ENCODE results near the gene PLD5.

The PLD5 gene

GRCh38 chr1:242449661-242450060 is 74.8 kb downstream of the PLD5 start:
- TF ChIP-seq FOXM1 (IDR thresholded peaks at IDR 0.05; ENCODE audit: borderline replicate concordance, low read depth) (no peak), TEAD4 (IDR thresholded peaks at IDR 0.05) (no peak), TAF1 (IDR thresholded peaks at IDR 0.05; ENCODE audit: low read depth) (no peak), EGR1 (IDR thresholded peaks at IDR 0.05) (no peak), NFIC (IDR thresholded peaks at IDR 0.05) (no peak), EP300 (IDR thresholded peaks at IDR 0.05; ENCODE audit: borderline replicate concordance) (no peak), REST (IDR thresholded peaks at IDR 0.05; ENCODE audit: low read depth) (no peak), RAD21 (IDR thresholded peaks at IDR 0.05; ENCODE audit: low read depth) (no peak), ZBTB7A (IDR thresholded peaks at IDR 0.05; ENCODE audit: low read depth) (no peak), MAX (IDR thresholded peaks at IDR 0.05) (no peak), CREB1 (IDR thresholded peaks at IDR 0.05; ENCODE audit: low read depth) (no peak), TCF12 (IDR thresholded peaks at IDR 0.05; ENCODE audit: low read depth) (no peak), YY1 (IDR thresholded peaks at IDR 0.05; ENCODE audit: low read depth) (no peak), USF1 (IDR thresholded peaks at IDR 0.05) (no peak), CEBPB (IDR thresholded peaks at IDR 0.05) (no peak)

GRCh38 chr1:242448910-242449645 is 75.4 kb downstream of the PLD5 start:
- no peak for TF ChIP-seq MAX (IDR thresholded peaks at IDR 0.05)
- no peak for TF ChIP-seq CREB1 (IDR thresholded peaks at IDR 0.05; ENCODE audit: low read depth)
- TF ChIP-seq NFIC (IDR thresholded peaks at IDR 0.05) = no peak
- TF ChIP-seq TCF12 (IDR thresholded peaks at IDR 0.05; ENCODE audit: low read depth) = no peak
- no peak for TF ChIP-seq CEBPB (IDR thresholded peaks at IDR 0.05)
- no peak for TF ChIP-seq EP300 (IDR thresholded peaks at IDR 0.05; ENCODE audit: borderline replicate concordance)
- no peak for TF ChIP-seq EGR1 (IDR thresholded peaks at IDR 0.05)
- TF ChIP-seq ZBTB7A (IDR thresholded peaks at IDR 0.05; ENCODE audit: low read depth) = no peak
- TF ChIP-seq FOXM1 (IDR thresholded peaks at IDR 0.05; ENCODE audit: borderline replicate concordance, low read depth) = no peak
- no peak for TF ChIP-seq RAD21 (IDR thresholded peaks at IDR 0.05; ENCODE audit: low read depth)
- TF ChIP-seq TAF1 (IDR thresholded peaks at IDR 0.05; ENCODE audit: low read depth) = no peak
- TF ChIP-seq YY1 (IDR thresholded peaks at IDR 0.05; ENCODE audit: low read depth) = no peak
- TF ChIP-seq TEAD4 (IDR thresholded peaks at IDR 0.05) = no peak
- TF ChIP-seq REST (IDR thresholded peaks at IDR 0.05; ENCODE audit: low read depth) = no peak
- no peak for TF ChIP-seq USF1 (IDR thresholded peaks at IDR 0.05)

GRCh38 chr1:242447689-242448088 is 76.8 kb downstream of the PLD5 start:
- TF ChIP-seq FOXM1 (IDR thresholded peaks at IDR 0.05; ENCODE audit: borderline replicate concordance, low read depth) (no peak), CREB1 (IDR thresholded peaks at IDR 0.05; ENCODE audit: low read depth) (no peak), YY1 (IDR thresholded peaks at IDR 0.05; ENCODE audit: low read depth) (no peak), REST (IDR thresholded peaks at IDR 0.05; ENCODE audit: low read depth) (no peak), CEBPB (IDR thresholded peaks at IDR 0.05) (no peak), MAX (IDR thresholded peaks at IDR 0.05) (no peak), USF1 (IDR thresholded peaks at IDR 0.05) (no peak), RAD21 (IDR thresholded peaks at IDR 0.05; ENCODE audit: low read depth) (no peak), TCF12 (IDR thresholded peaks at IDR 0.05; ENCODE audit: low read depth) (no peak), TAF1 (IDR thresholded peaks at IDR 0.05; ENCODE audit: low read depth) (no peak), EGR1 (IDR thresholded peaks at IDR 0.05) (no peak), TEAD4 (IDR thresholded peaks at IDR 0.05) (no peak), NFIC (IDR thresholded peaks at IDR 0.05) (no peak)
